GM12892 (cell line): ENCODE data around the gene SH3TC1.

Experiments used
- POLR2AphosphoS5 ChIP-seq: IDR thresholded peaks from 2 replicates; pipeline ENCODE4 v1.6.1; 2011; ENCODE audit warnings: low read depth, low read length, control low read depth
- TAF1 ChIP-seq: IDR thresholded peaks from 2 replicates; pipeline ENCODE4 v1.6.1; 2011; ENCODE audit warnings: low read depth, mild to moderate bottlenecking, control low read depth, low read length, borderline replicate concordance

- no peak for TF ChIP-seq POLR2AphosphoS5
- no peak for TF ChIP-seq TAF1
These were observed 49.0 kb downstream of the SH3TC1 start for GRCh38 chr4:8248091-8248490.
